ENCODE measurements around the gene SMU1. TPM values are rescaled to one million over a fixed set of nuclear protein-coding genes. Genes with fewer than 3 reads are reported as not detected.
A peak's percentile ranks its signal among the peaks of the same experiment; 100 is the strongest.

Gene SMU1
- total RNA-seq (22.0 TPM), polyA plus RNA-seq (ENCODE audit: insufficient read depth, low read depth, low replicate concordance) (12.8 TPM)
- long read RNA-seq, donor 1, full-length matches to known transcripts: 5 of 5 reads
- long read RNA-seq, donor 1, partial matches to known transcripts: 0 of 5 reads
- long read RNA-seq, donor 1, other reads (novel, unspliced or antisense): 0 of 5 reads
- long read RNA-seq, donor 2, full-length matches to known transcripts: 5 of 11 reads
- long read RNA-seq, donor 2, partial matches to known transcripts: 6 of 11 reads
- long read RNA-seq, donor 2, other reads (novel, unspliced or antisense): 0 of 11 reads
- long read RNA-seq, donor 3, full-length matches to known transcripts: 12 of 56 reads
- long read RNA-seq, donor 3, partial matches to known transcripts: 44 of 56 reads
- long read RNA-seq, donor 3, other reads (novel, unspliced or antisense): 0 of 56 reads
- long read RNA-seq, donor 4, full-length matches to known transcripts: 9 of 9 reads
- long read RNA-seq, donor 4, partial matches to known transcripts: 0 of 9 reads
- long read RNA-seq, donor 4, other reads (novel, unspliced or antisense): 0 of 9 reads
- long read RNA-seq, donor 5, full-length matches to known transcripts: 3 of 3 reads
- long read RNA-seq, donor 5, partial matches to known transcripts: 0 of 3 reads
- long read RNA-seq, donor 5, other reads (novel, unspliced or antisense): 0 of 3 reads
- long read RNA-seq, donor 6, full-length matches to known transcripts: 6 of 19 reads
- long read RNA-seq, donor 6, partial matches to known transcripts: 13 of 19 reads
- long read RNA-seq, donor 6, other reads (novel, unspliced or antisense): 0 of 19 reads
- long read RNA-seq, donor 7, full-length matches to known transcripts: 33 of 47 reads
- long read RNA-seq, donor 7, partial matches to known transcripts: 6 of 47 reads
- long read RNA-seq, donor 7, other reads (novel, unspliced or antisense): 8 of 47 reads
- long read RNA-seq, donor 8, full-length matches to known transcripts: 11 of 24 reads
- long read RNA-seq, donor 8, partial matches to known transcripts: 13 of 24 reads
- long read RNA-seq, donor 8, other reads (novel, unspliced or antisense): 0 of 24 reads
- long read RNA-seq, donor 9, full-length matches to known transcripts: 9 of 9 reads
- long read RNA-seq, donor 9, partial matches to known transcripts: 0 of 9 reads
- long read RNA-seq, donor 9, other reads (novel, unspliced or antisense): 0 of 9 reads
- long read RNA-seq, donor 10, full-length matches to known transcripts: 6 of 12 reads
- long read RNA-seq, donor 10, partial matches to known transcripts: 6 of 12 reads
- long read RNA-seq, donor 10, other reads (novel, unspliced or antisense): 0 of 12 reads

DNA sequence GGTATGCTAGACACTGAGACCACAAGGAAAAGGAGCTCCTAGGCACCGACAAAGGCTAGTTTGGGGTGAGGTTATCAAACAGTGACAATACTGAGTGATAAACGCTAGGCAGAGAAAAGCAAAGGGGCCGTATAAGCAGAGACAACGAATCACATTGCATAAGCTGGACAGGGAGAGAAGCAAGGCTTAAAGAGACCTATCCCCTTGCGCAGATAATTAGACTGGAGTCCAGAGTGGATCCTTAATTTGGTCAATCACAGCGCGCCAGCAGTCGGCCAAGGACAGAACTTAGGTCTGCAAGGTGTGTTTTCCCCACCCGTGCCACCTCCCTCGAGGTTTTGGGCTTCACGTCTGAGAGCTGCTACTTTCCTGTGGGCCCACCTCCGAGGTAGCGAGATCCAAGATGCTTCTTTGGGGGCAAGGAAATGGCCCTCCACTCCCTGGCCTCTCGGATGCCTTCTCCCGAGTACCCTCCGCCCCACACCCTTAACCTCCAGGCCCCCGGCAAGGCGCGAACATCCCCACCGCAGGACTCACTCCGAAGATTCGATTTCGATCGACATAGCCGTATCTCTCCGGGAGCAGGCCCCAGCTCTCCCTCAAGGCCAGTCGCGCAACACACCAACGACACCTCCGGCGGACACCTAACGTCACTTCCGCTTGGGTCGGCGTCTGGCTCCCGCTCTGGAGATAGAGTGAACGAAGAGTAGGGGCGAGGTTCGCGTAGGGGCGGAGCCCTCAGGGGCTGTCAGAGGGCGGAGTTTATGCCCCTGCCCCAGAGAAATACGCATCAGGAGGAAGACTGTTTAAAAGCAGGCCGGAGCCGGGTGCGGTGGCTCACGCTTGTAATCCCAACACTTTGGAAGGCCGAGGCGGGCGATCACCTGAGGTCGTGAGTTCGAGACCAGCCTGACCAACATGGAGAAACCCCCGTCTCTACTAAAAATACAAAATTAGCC is at the start of gene SMU1:
TSS of gene SMU1 (minus strand) at position 629 of the 959 bp plus-strand sequence. CDS start at position 563, 66 bp downstream.
- intact Hi-C loops (cut with DNase I): no loop called here
- peak; percentile 92 for FAIRE-seq

DNA sequence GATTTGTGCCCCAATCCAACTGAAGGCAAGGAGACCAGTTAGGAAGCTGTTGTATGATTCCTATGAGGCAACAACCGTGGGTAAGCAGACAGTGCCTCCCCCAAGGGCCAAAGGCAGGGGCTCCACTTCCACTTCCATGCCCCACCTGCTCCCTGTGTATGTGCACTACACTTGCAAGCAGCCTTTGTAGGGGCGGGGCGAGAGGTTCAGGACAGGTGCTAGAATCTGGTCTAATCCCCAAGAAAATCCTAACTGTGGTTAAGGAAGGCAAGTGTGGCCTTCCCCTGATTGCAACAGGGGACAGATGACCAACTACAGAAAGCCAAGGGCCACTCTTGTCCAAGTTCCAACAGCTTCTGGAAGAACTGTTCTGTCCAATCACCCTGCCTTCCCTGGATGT is 49.0 kb upstream of the SMU1 start:
- no peak for FAIRE-seq
- no peaks in the 10 kb centered on the region for H3K27me3 ChIP-seq (ENCODE audit: control insufficient read depth, insufficient read depth, low read length)
- intact Hi-C loops (cut with DNase I): no loop called here
- no peak for DNase-seq
- no peak overlapping the region for H3K4me3 ChIP-seq (ENCODE audit: low read length in 3 of 3)
- no peaks in the 10 kb centered on the region for H3K9me3 ChIP-seq (ENCODE audit: control insufficient read depth in 2 of 3, insufficient read depth in 1 of 3, low read length in 3 of 3)
- peaks cover 0 to 39% (median 30%) of the 10 kb centered on the region in 3 donors for H3K4me1 ChIP-seq (ENCODE audit: control insufficient read depth in 2 of 3, insufficient read depth in 2 of 3, low read depth in 1 of 3, low read length in 3 of 3)
- TF ChIP-seq, protein P1, sequence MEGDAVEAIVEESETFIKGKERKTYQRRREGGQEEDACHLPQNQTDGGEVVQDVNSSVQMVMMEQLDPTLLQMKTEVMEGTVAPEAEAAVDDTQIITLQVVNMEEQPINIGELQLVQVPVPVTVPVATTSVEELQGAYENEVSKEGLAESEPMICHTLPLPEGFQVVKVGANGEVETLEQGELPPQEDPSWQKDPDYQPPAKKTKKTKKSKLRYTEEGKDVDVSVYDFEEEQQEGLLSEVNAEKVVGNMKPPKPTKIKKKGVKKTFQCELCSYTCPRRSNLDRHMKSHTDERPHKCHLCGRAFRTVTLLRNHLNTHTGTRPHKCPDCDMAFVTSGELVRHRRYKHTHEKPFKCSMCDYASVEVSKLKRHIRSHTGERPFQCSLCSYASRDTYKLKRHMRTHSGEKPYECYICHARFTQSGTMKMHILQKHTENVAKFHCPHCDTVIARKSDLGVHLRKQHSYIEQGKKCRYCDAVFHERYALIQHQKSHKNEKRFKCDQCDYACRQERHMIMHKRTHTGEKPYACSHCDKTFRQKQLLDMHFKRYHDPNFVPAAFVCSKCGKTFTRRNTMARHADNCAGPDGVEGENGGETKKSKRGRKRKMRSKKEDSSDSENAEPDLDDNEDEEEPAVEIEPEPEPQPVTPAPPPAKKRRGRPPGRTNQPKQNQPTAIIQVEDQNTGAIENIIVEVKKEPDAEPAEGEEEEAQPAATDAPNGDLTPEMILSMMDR (IDR thresholded peaks at IDR 0.05; ENCODE audit: borderline replicate concordance, extremely low read depth, insufficient read depth): no peak
- no peak overlapping the region for H3K9ac ChIP-seq (ENCODE audit: low read length in 3 of 3)
- H3K27ac ChIP-seq (ENCODE audit: low read depth in 2 of 2, low read length in 2 of 2): no peak overlapping the region
- H3K36me3 ChIP-seq (ENCODE audit: control insufficient read depth in 2 of 3, insufficient read depth in 3 of 3, low read length in 3 of 3): peaks cover 0 to 32% (median 16%) of the 10 kb centered on the region in 3 donors

More for the DNA sequence above, at the start of gene SMU1:
- H3K9ac ChIP-seq (ENCODE audit: low read length in 3 of 3): peak within 1 kb of the TSS; percentile 89 to 99 (median 92)
- no peaks in the 10 kb centered on the region for H3K27me3 ChIP-seq (ENCODE audit: control insufficient read depth, insufficient read depth, low read length)
- H3K4me1 ChIP-seq (ENCODE audit: control insufficient read depth in 2 of 3, insufficient read depth in 2 of 3, low read depth in 1 of 3, low read length in 3 of 3): peaks cover 0 to 8% (median 0%) of the 10 kb centered on the region in 3 donors
- peak; percentile 98 to 99 (median 99) for DNase-seq
- H3K4me3 ChIP-seq (ENCODE audit: low read length in 3 of 3): peak within 1 kb of the TSS; percentile 87 to 100 (median 96)
- H3K9me3 ChIP-seq (ENCODE audit: control insufficient read depth in 2 of 3, insufficient read depth in 1 of 3, low read length in 3 of 3): no peaks in the 10 kb centered on the region
- H3K36me3 ChIP-seq (ENCODE audit: control insufficient read depth in 2 of 3, insufficient read depth in 3 of 3, low read length in 3 of 3): peaks cover under 1 to 9% (median 3%) of the 10 kb centered on the region in 3 donors
- H3K27ac ChIP-seq (ENCODE audit: low read depth in 2 of 2, low read length in 2 of 2): peak within 1 kb of the TSS; percentile 89 to 96
- TF ChIP-seq, protein P1 (IDR thresholded peaks at IDR 0.05; ENCODE audit: borderline replicate concordance, extremely low read depth, insufficient read depth): no peak

Data from kidney (tissue), 22 donors.